OCI-LY3 (cell line): ENCODE results near the gene PPIL1.

Experiments used
- H2AFZ ChIP-seq: fragments of 200-600, 300-600 bp; shearing (Covaris generic); 2 replicates; pipeline ENCODE4 v1.6.0; 2014; ENCODE audit warnings: antibody characterized with exemption, low read depth, low read length
- H3K27ac ChIP-seq: fragments of 200-600, 300-600 bp; sonication (generic); 2 replicates; pipeline ENCODE4 v1.5.1; 2014; ENCODE audit warnings: mild to moderate bottlenecking, low read length, moderate library complexity, mixed read lengths
- H3K27me3 ChIP-seq: fragments of 200-600, 300-600 bp; sonication (generic); 2 replicates; pipeline ENCODE4 v1.6.1; 2014; ENCODE audit warnings: low read depth, low read length, mixed read lengths
- H3K36me3 ChIP-seq: fragments of 200-600, 300-600 bp; sonication (generic); replicated peaks from 2 replicates; pipeline ENCODE3; 2014; ENCODE audit warnings: low read depth, low read length, mixed read lengths
- H3K4me1 ChIP-seq: fragments of 300-600, 200-600 bp; sonication (generic); 2 replicates; pipeline ENCODE4 v1.6.1; 2014; ENCODE audit warnings: low read length, mixed read lengths
- H3K4me2 ChIP-seq: fragments of 200-600, 300-600 bp; sonication (generic); 2 replicates; pipeline ENCODE4 v1.6.1; 2014; ENCODE audit warnings: low read length, mixed read lengths
- H3K4me3 ChIP-seq: fragments of 300-600, 200-600 bp; sonication (generic); 2 replicates; pipeline ENCODE4 v1.5.1; 2014; ENCODE audit warnings: antibody characterized with exemption, mild to moderate bottlenecking, low read length, moderate library complexity
- H3K79me2 ChIP-seq: fragments of 300-600, 200-600 bp; shearing (Covaris generic); 2 replicates; pipeline ENCODE4 v1.6.1; 2014; ENCODE audit warnings: mild to moderate bottlenecking, low read length, mixed read lengths
- H3K9ac ChIP-seq: fragments of 300-600, 200-600 bp; shearing (Covaris generic); 2 replicates; pipeline ENCODE4 v1.6.0; 2014; ENCODE audit warnings: mild to moderate bottlenecking, low read length, moderate library complexity
- H3K9me3 ChIP-seq: fragments of 200-600, 300-600 bp; shearing (Covaris generic); 2 replicates; pipeline ENCODE4 v1.6.1; 2014; ENCODE audit warnings: low read length, mixed read lengths; ENCODE audit not compliant: insufficient read depth
- H4K20me1 ChIP-seq: fragments of 200-600, 300-600 bp; sonication (generic); 2 replicates; pipeline ENCODE4 v1.6.1; 2016; ENCODE audit warnings: low read length, mixed read lengths; ENCODE audit not compliant: insufficient read depth
- EZH2phosphoT487 ChIP-seq: fragments of 200-600 bp; shearing (Covaris generic); IDR thresholded peaks from 2 replicates; pipeline ENCODE4 v1.6.1; 2018; ENCODE audit warnings: antibody characterized with exemption, mixed run types, low read depth
- TF ChIP-seq, protein P1 (sequence below): fragments of 200-600, 300-600 bp; sonication (generic); IDR thresholded peaks from 2 replicates; pipeline ENCODE4 v1.5.1; 2014; ENCODE audit warnings: antibody characterized with exemption, low read length, low read depth

The PPIL1 gene

DNA sequence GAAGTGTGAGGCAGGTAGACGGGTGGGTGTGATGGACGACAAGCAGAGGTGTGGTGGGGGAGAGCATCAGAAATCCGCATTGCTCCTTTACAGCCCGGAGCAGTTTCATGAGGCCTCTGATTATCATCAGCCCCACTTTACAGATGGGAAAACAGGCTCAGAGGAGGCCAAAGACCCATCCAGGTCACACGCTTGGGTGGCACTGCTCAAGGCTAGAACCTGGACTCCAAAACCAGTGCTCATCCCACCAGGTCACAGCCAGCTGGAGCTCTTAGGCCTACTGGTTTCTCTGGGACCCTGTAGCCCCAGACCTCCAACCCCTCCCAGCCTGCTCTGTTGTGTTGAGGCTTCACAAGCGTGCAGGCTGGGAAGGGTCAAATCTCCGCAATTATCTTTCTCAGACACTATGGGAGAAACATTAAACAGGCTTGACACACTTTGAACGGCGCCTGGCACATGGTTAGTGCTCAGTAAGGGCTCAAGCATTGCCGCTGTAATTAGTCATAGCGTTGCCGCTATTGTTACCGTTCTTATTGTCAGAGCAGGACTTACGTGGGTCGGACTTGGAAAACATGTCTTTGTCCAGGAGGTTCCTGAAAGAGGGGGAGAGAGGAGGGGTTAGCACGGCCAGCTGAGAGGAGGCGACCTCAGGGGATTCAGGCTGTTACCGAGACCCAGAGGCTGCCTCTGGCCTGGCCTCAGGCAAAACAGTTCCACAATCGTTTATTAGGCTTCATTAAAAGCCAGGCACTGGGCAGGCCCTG lies 51.9 kb downstream of the PPIL1 start:
- no peak overlapping the region for H3K4me2 ChIP-seq
- no peaks in the 10 kb centered on the region for H4K20me1 ChIP-seq
- peaks cover 3% of the 10 kb centered on the region; the same call in 1 of the 2 replicates for H3K4me1 ChIP-seq
- no peak overlapping the region for H3K4me3 ChIP-seq
- no peak overlapping the region for H2AFZ ChIP-seq
- no peaks in the 10 kb centered on the region for H3K27me3 ChIP-seq
- H3K79me2 ChIP-seq, result no peaks in the 10 kb centered on the region
- no peak for TF ChIP-seq EZH2phosphoT487
- TF ChIP-seq, protein P1, sequence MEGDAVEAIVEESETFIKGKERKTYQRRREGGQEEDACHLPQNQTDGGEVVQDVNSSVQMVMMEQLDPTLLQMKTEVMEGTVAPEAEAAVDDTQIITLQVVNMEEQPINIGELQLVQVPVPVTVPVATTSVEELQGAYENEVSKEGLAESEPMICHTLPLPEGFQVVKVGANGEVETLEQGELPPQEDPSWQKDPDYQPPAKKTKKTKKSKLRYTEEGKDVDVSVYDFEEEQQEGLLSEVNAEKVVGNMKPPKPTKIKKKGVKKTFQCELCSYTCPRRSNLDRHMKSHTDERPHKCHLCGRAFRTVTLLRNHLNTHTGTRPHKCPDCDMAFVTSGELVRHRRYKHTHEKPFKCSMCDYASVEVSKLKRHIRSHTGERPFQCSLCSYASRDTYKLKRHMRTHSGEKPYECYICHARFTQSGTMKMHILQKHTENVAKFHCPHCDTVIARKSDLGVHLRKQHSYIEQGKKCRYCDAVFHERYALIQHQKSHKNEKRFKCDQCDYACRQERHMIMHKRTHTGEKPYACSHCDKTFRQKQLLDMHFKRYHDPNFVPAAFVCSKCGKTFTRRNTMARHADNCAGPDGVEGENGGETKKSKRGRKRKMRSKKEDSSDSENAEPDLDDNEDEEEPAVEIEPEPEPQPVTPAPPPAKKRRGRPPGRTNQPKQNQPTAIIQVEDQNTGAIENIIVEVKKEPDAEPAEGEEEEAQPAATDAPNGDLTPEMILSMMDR, result no peak
- H3K27ac ChIP-seq, result no peak overlapping the region
- no peaks in the 10 kb centered on the region for H3K36me3 ChIP-seq
- H3K9me3 ChIP-seq, result no peaks in the 10 kb centered on the region
- no peak overlapping the region for H3K9ac ChIP-seq

- no peaks in the 10 kb centered on the region for H3K27me3 ChIP-seq
- no peak overlapping the region for H3K27ac ChIP-seq
- H3K9ac ChIP-seq, result no peak overlapping the region
- H3K9me3 ChIP-seq, result no peaks in the 10 kb centered on the region
- no peak overlapping the region for H3K4me2 ChIP-seq
- H3K36me3 ChIP-seq, result no peaks in the 10 kb centered on the region
- peaks cover 3% of the 10 kb centered on the region; the same call in 1 of the 2 replicates for H3K4me1 ChIP-seq
- no peak overlapping the region for H2AFZ ChIP-seq
- no peaks in the 10 kb centered on the region for H3K79me2 ChIP-seq
- TF ChIP-seq EZH2phosphoT487, result no peak
- TF ChIP-seq, protein P1, result no peak
- H4K20me1 ChIP-seq, result no peaks in the 10 kb centered on the region
- no peak overlapping the region for H3K4me3 ChIP-seq
Observed at GRCh38 chr6:36821581-36822335, 52.8 kb downstream of the PPIL1 start.

GRCh38 chr6:36820700-36821580 lies 53.7 kb downstream of the PPIL1 start:
- Histone ChIP-seq H3K9ac (no peak overlapping the region), H3K9me3 (no peaks in the 10 kb centered on the region), H3K27ac (no peak overlapping the region), H2AFZ (no peak overlapping the region), H3K79me2 (no peaks in the 10 kb centered on the region), H3K4me1 (no peaks in the 10 kb centered on the region), H3K4me2 (no peak overlapping the region), H3K36me3 (no peaks in the 10 kb centered on the region), H4K20me1 (no peaks in the 10 kb centered on the region), H3K27me3 (no peaks in the 10 kb centered on the region), H3K4me3 (no peak overlapping the region)
- TF ChIP-seq, protein P1, result no peak
- no peak for TF ChIP-seq EZH2phosphoT487
